NCI-H2196 treated with DMSO at 0.1 percent for 48 hours (cell line): ENCODE results near the gene NUCB1.

Experiments
- DNase-seq: peaks from one replicate; lab custom pipeline; 2025; ENCODE audit not compliant: unreplicated experiment; lab: John Stamatoyannopoulos, UW

The NUCB1 gene

DNA sequence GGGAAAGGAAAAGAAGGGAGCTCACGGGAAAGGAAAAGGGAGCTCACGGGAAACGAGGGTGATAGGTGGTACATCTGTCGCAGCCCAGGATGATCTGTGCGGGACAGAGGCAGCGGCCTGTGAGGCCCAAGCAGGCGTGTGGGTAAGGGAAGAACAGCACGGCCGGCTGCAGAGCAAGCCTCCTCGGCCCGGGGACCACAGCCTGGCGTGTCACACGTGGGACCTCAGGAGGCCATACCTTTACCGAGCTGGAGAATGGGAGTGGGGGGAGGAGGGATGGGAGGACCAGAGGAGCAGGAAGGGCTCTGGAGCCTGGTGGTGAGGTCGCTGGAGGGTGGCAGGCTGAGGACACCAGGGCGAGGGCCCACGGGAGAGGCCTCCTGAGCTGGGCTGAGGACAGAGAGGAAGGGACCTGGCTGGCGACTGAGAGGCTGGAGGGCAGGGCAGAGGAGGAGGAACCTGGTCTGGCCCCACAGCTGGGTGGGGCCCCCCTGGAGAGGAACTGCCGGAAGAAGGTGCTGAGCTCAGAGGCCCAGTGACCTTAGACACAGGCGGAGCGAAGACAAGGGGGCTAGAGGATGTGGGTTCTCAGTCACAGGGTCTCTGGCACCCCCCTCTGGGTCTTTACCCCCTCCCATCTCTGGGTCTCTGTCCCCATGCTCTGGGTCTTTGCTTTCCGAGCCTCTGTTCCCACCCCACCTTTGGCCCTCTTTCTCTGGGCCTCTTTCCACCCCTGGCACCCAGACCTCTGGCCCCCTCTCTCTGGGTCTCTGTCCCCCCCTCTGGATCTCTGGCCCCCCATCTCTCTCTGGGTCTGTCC is 62.1 kb downstream of the NUCB1 start:
- DNase-seq, result no peak

DNA sequence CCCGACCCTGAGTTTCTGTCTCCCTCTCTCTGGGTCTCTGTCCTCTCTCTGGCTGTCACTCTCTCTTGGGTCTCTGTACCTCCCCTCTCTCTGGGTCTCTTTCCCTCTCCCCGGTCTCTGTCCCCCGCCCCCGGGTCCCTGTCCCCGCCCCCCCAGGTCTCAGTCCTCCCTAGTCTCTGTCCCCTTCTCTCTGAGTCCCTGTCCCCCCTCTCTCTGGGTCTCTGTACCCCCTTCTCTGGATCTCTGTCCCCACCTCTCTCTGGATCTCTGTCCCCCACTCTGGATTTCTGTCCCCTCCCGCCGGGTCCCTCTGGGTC is 62.7 kb downstream of the NUCB1 start:
- no peak for DNase-seq

DNA sequence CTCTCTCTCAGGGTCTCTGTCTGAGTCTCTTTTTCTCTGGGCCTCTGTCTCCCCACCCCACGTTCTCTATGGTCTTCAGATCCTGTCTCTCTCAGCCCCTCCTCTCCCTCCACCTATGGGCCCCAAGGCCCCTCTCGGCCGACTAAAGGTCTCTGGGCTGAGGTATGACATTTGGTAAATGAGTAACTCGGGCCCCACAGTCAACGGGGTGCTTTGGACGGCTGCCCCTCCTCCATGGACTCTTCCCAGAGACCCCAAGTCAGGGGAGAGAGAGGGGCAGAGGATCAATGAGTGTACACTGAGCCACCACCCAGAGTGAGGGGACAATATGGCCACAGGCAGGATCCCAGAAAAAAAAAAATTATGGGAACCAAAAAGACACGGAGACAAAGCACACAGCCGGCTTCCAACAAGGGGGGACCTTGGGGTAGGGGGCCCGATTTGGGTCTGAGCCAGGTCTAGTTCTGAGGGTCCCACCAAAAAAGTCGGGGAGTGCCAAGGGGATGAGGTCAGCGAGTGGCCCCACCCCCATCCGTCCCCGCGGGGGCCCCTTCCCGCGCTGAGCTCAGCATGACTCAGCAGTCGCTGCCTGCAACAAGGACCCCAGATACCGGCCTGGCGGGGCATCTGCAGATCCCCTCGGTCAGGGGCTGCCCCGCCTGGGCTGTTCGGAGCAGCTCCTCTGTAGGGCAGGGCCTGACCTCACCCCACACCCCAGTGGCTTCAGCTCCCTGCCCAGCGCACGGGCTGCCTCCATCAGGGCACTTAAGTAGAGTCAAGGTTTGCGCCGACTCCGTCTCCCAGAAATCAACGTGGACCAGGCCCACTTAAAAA is 63.5 kb downstream of the NUCB1 start:
- DNase-seq, result no peak

- DNase-seq, result no peak
These were observed 64.3 kb downstream of the NUCB1 start for GRCh38 chr19:48964205-48965039.

GRCh38 chr19:48965040-48965805 is 65.1 kb downstream of the NUCB1 start, which contains the start of gene FTL:
FTL (plus strand) TSS chr19:48965309; CDS start chr19:48965508, 199 bp downstream.
- DNase-seq, result peak; percentile 80

- peak; percentile 59 for DNase-seq
These were observed 65.9 kb downstream of the NUCB1 start for GRCh38 chr19:48965806-48966540.

GRCh38 chr19:48966541-48967345 is 66.6 kb downstream of the NUCB1 start:
- no peak for DNase-seq

DNA sequence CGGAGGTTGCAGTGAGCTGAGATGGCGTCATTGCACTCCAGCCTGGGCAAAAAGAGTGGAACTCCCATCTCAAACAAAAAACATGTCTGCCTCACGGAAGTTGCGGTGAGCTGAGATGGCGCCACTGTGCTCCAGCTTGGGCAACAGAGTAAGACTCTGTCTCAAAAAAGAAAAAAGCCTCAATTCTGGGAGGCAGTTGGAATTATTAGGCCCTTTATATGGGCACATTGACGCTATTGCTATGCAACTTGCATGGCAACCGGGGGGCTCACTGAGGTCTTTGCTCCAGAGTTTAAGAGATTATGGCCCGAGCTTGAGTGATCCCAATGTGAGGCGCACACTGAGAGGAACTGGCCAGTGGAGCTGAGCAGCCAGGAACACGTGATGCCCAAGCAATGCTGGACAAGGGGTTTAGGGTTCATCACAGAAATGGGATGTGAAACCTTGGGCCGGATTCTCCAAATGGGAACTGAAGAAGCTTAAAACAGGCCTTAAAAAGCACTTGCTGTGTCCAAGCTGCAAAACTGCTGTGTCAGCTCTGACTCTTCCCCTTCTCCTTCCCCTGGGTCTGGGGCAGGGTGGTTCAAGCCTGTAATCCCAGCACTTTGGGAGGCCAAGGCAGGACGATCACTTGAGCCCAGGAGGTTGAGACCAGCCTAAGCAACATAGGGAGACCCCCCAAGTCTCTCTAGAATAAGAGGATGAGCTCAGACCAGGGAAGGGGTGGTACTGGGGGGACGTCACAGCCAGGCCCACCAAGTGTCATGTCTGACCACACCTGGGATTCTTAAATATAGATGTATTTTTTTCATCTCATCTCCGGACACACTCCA is 67.5 kb downstream of the NUCB1 start:
- no peak for DNase-seq

DNA sequence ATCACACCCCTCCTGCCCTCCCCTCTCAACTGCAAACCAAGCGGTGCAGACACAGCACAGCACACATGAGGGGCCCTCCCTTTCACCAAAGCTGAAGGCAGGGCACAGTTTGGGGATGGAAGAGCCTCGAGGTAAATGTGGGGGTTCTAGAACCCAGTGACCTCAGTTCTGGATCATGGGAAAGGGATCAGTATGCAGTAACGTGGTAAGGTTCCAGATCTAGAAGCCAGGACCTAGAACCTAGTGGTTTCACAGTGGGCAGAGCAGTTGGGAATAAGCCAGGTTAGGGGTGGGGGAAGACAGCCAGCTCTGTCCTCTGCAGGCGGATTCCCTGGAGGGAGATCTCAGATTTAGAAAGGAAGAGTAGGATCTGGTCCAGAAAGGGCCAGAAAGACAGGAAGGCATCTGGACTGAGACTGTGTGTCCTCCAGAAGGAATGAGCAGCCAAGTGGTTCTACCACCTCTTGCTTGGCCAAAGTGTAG is 68.1 kb downstream of the NUCB1 start:
- DNase-seq, result no peak

DNA sequence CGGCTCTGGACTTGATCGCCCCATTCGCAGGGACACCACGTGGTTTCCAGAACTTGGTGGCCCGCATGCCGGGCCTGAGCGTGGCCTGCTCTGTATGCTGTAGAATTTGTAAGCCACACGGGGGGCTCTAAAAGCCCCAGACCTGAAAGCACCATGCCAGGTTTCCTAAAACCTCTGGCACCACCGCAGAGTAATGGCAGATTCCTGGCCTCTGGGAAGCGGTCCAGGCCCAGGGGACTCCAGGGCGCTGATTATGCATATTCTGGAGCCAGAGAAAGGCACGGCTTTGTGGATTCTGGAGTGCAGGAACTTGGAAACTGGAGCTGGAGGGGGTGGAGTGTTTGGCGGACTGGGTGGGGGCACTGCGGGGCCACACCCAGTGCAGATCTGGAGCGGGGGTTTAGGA is 68.7 kb downstream of the NUCB1 start:
- no peak for DNase-seq

- peak; percentile 22 for DNase-seq
These were observed 69.4 kb downstream of the NUCB1 start for GRCh38 chr19:48969276-48970138.

DNA sequence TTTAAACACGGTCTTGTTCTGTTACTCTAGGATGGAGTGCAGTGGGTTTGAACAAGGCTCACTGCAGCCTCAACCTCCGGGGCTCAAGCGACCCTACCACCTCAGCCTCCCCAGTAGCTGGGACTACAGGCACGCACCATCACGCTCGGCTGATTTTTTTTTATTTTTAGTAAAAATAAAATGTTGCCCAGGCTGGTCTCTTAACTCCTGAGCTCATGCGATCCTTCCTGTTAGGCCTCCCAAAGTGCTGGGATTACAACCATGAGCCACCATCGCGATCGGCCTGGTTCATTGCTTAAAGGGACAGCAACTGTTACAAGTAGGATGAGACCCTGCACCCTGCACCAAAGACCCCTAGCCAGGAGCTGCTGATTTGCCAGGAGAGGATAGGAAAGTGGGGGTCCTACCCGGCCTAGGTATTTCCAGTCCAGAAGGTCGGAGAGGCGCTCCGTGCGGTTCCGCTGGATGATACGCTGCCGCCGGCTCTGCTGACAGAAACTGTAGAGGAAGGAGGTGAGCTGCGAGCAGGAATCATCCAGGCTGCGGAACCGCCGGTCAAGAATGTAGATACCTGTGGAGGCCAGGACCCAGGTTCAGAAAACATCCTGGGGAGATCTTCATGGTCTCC is 70.1 kb downstream of the NUCB1 start:
- no peak for DNase-seq

GRCh38 chr19:48970923-48971395 is 70.8 kb downstream of the NUCB1 start:
- DNase-seq, result no peak
